Skeletal muscle satellite cell (primary cell): ENCODE results near the gene MARK3.
"Not testable (repeated sequence)": the region's sequence is repeated elsewhere in the genome, so short reads cannot be mapped to it uniquely, and the experiment has no call there.

ENCODE experiments used
- H3K27me3 ChIP-seq: 2 replicates; pipeline ENCODE4 v1.7.0; 2013; ENCODE audit warnings: low read length; ENCODE audit not compliant: control insufficient read depth, insufficient read depth
- H3K36me3 ChIP-seq: 2 replicates; pipeline ENCODE4 v1.7.0; 2013; ENCODE audit warnings: mild to moderate bottlenecking, control low read depth, low read length; ENCODE audit not compliant: insufficient read depth
- H3K4me1 ChIP-seq: 2 replicates; pipeline ENCODE4 v1.7.0; 2013; ENCODE audit warnings: low read length; ENCODE audit not compliant: control insufficient read depth, insufficient read depth
- H3K4me2 ChIP-seq: 2 replicates; pipeline ENCODE4 v1.7.0; 2013; ENCODE audit warnings: mild to moderate bottlenecking, low read length
- H3K4me3 ChIP-seq: 2 replicates; pipeline ENCODE4 v1.7.0; 2013; ENCODE audit warnings: low read length
- H3K9ac ChIP-seq: 2 replicates; pipeline ENCODE4 v1.7.0; 2013; ENCODE audit warnings: mild to moderate bottlenecking, low read depth, low read length, moderate library complexity
- H3K9me3 ChIP-seq: replicated peaks from 2 replicates; pipeline ENCODE4 v1.7.0; 2013; ENCODE audit warnings: mild to moderate bottlenecking, control low read depth, low read length

The MARK3 gene

DNA sequence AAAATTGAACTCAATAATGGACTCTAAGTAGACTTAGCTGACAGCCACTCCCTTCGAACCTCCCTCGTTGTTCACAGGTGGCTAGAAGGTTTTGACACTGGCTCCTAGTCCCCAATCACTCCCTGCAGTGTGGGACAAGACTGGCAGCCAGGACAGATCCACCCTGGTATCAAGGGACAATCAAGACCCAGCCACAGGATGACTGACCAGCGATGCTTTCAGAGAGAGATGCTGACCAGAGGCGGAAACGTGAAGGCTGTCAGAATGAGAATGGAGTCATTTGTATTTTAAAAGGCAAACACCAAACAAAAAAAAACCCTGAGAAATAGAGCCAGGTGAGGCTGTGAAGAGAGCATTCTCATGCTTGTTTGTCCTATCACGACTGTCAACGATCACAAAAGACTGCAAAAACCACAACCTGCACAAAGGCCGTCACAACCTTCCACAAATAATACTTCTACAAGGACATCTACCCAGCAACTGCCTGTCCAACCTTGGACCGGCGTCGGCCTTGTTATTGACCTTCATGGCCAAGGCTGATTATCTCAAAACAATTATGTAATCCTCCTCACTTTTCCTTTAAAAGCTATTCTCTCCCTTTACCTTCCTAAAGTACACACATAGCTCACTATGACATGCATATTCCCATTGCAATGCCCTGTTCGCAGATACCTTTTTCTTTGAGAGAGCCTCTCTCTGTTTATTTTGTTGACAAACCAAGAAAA, 38.0 kb upstream of the MARK3 start:
- H3K36me3 ChIP-seq = peaks cover 28% of the 10 kb centered on the region
- H3K9ac ChIP-seq = no peak overlapping the region
- no peak overlapping the region for H3K4me3 ChIP-seq
- no peaks in the 10 kb centered on the region for H3K9me3 ChIP-seq
- peaks cover 14% of the 10 kb centered on the region for H3K4me1 ChIP-seq
- H3K27me3 ChIP-seq = no peaks in the 10 kb centered on the region
- no peak overlapping the region for H3K4me2 ChIP-seq

DNA sequence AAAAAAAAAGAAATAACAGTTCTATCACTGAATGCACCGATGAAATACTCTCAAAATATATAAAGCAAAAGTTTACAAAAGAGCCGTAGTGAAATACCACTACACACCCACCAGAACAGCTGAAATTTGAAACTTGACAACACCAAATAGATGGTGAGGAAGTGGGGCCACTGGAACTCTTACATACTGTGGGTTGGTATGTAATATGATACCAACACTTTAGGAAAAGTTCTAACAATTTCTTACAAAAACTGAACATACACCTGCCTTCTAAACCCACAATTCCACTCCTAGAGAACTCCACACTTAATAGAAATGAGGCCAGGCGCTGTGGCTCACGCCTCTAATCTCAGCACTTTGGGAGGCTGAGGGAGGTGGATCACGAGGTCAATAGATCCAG, 37.1 kb upstream of the MARK3 start:
- peaks cover 19% of the 10 kb centered on the region for H3K36me3 ChIP-seq
- H3K9ac ChIP-seq = no peak overlapping the region
- no peaks in the 10 kb centered on the region for H3K9me3 ChIP-seq
- peaks cover 14% of the 10 kb centered on the region for H3K4me1 ChIP-seq
- H3K4me2 ChIP-seq = no peak overlapping the region
- no peaks in the 10 kb centered on the region for H3K27me3 ChIP-seq
- H3K4me3 ChIP-seq = no peak overlapping the region

DNA sequence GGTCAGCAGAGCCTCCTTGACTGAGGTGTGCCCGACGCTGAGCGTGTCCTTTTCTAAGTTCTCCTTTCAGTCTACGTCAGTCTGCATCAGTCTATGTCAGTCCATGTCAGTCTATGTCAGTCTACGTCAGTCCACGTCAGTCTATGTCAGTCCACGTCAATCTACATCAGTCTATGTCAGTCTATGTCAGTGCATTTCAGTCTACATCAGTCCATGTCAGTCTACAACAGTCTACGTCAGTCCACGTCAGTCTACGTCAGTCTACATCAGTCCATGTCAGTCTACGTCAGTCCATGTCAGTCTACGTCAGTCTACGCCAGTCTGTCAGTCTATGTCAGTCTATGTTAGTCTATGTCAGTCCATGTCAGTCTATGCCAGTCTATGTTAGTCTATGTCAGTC, 35.2 kb upstream of the MARK3 start:
- no peaks in the 10 kb centered on the region for H3K9me3 ChIP-seq
- H3K4me2 ChIP-seq = no peak overlapping the region
- H3K4me3 ChIP-seq = no peak overlapping the region
- no peaks in the 10 kb centered on the region for H3K27me3 ChIP-seq
- H3K4me1 ChIP-seq = peaks cover 13% of the 10 kb centered on the region
- no peak overlapping the region for H3K9ac ChIP-seq
- H3K36me3 ChIP-seq = peaks cover under 1% of the 10 kb centered on the region

DNA sequence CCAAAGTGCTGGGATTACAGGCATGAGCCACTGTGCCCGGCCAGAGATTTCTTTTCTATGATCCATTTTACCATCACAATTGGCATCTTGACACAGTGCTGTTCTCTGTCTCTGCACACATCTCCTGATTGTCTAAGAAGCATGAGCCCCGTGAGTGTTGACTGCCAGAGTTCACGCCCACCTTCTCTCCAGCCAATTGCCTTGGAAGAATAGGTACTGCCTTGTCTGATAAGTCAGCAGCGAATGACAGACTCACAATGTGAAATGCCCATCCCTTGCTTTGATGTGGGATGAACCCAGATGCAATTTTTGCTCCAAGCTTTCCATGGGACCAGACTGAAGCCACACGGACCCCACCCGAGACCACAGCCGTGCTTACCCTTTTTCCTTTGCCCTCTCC, 31.9 kb upstream of the MARK3 start:
- Histone ChIP-seq H3K36me3 (no peaks in the 10 kb centered on the region), H3K9me3 (no peaks in the 10 kb centered on the region), H3K4me2 (no peak overlapping the region), H3K4me3 (no peak overlapping the region), H3K4me1 (no peaks in the 10 kb centered on the region), H3K9ac (no peak overlapping the region), H3K27me3 (no peaks in the 10 kb centered on the region)

DNA sequence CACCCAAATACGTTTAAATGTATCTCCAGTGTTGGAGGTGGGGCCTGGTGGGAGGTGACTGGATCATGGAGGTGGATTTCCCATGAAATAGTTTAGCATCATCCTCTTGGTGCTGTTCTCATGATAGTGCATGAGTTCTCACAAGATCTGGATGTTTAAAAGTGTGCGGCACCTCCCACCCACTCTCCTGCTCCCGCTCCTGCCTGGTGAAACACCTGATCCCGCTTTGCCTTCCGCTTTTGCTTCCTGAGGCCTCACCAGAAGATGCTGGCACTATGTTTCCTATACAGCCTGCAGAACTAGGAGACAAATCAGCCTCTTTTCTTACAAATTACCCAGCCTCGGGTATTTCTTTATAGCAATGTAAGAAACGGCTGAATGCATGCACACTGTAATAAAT, 31.1 kb upstream of the MARK3 start:
- H3K36me3 ChIP-seq = no peaks in the 10 kb centered on the region
- no peaks in the 10 kb centered on the region for H3K27me3 ChIP-seq
- no peak overlapping the region for H3K9ac ChIP-seq
- no peaks in the 10 kb centered on the region for H3K9me3 ChIP-seq
- no peak overlapping the region for H3K4me2 ChIP-seq
- no peaks in the 10 kb centered on the region for H3K4me1 ChIP-seq
- H3K4me3 ChIP-seq = no peak overlapping the region

DNA sequence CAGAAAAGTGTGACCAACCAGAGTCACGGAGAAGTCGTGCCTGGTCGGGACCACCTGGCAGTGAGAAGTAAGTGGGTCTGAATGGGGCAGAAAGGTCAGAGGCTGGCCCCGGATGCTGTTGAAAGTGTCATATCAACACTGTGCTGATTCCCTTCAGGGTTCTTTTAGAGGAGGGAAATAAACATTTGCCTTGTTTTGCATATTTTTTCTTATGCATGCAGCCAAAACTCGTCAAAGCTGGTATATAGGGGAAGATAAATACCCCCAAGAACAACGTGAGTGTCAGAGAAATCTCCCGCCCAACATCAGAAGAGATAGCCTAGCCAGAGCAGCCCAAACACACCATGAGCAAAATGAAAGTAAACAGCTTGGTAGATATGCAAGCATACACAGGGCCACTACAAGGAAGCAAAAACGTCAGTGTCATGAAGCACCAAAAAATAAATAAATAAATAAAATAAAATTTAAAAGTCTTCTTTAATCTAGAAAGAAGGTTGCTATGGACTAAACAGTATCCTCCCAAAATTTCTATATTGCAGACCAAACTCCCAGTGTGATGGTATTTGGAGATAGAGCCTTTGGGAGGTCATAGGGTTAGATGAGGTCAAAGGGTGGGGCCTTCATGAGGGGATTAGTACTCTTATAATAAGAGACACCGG, 29.1 kb upstream of the MARK3 start:
- Histone ChIP-seq H3K27me3 (no peaks in the 10 kb centered on the region), H3K9me3 (no peaks in the 10 kb centered on the region), H3K36me3 (no peaks in the 10 kb centered on the region), H3K9ac (no peak overlapping the region), H3K4me2 (no peak overlapping the region), H3K4me3 (no peak overlapping the region), H3K4me1 (peaks cover under 1% of the 10 kb centered on the region)

DNA sequence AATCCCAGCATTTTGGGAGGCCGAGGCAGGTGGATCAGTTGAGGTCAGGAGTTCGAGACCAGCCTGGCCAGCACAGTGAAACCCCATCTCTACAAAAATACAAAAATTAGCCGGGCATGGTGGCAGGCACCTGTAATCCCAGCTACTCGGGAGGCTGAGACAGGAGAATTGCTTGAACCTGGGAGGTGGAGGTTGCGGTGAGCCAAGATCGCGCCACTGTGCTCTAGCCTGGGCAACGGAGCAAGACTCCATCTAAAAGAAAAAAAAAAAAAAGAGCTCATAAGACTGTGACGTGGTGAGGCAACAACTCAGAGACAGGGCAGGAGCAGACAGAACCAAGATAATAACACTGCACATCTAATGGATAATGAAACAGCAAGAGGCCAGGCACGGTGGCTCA, 27.7 kb upstream of the MARK3 start:
- not testable (repeated sequence) for H3K4me3 ChIP-seq, H3K4me2 ChIP-seq, H3K36me3 ChIP-seq

DNA sequence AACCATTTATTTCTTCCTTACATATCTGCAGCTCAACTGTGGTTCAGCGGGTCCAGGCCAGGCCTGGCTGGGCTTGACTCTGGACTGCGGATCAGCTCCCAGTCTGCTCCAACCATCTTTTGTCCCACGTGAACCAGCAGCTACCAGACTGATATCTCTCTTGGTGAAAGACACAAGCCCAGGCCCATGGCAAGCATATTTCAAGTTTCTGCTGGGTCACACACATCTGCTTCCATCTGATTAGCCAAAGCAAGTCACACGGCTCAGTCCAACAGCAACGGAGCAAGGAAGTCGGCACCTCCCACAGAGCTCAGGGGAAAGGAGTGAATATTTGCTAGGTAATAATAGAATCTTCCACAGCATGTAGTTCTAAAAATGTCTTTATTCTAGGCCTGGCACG, 24.7 kb upstream of the MARK3 start:
- peaks cover 8% of the 10 kb centered on the region for H3K9me3 ChIP-seq
- no peaks in the 10 kb centered on the region for H3K27me3 ChIP-seq
- H3K9ac ChIP-seq = no peak overlapping the region
- H3K4me3 ChIP-seq = no peak overlapping the region
- peaks cover 11% of the 10 kb centered on the region for H3K4me1 ChIP-seq
- H3K36me3 ChIP-seq = no peaks in the 10 kb centered on the region
- H3K4me2 ChIP-seq = no peak overlapping the region

More for the DNA sequence above, 27.7 kb upstream of the MARK3 start:
- H3K27me3 ChIP-seq, H3K9me3 ChIP-seq, H3K9ac ChIP-seq: not testable (repeated sequence)
- H3K4me1 ChIP-seq = peaks cover 11% of the 10 kb centered on the region

DNA sequence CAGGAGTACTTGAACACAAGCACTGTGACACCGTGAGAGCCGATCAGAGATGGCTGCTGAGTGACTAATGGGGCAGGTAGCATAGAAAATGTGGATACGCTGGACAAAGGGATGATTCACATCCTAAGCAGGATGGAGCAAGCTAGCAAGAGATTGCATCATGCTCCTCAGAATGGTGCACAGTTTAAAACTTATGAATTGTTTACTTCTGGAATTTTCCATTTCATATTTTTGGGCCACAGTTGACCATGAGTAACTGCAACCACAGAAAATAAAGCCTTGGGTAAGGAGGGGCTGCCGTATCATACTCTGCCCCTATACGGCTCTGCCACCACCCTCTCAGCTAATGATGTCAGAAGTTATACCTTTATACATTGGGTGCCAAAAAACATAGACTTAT, 23.3 kb upstream of the MARK3 start:
- Histone ChIP-seq H3K4me1 (peaks cover 11% of the 10 kb centered on the region), H3K27me3 (no peaks in the 10 kb centered on the region), H3K9ac (peak overlapping the region; percentile 2), H3K4me2 (peak overlapping the region; percentile 45), H3K36me3 (no peaks in the 10 kb centered on the region), H3K4me3 (no peak overlapping the region), H3K9me3 (peaks cover 8% of the 10 kb centered on the region)

DNA sequence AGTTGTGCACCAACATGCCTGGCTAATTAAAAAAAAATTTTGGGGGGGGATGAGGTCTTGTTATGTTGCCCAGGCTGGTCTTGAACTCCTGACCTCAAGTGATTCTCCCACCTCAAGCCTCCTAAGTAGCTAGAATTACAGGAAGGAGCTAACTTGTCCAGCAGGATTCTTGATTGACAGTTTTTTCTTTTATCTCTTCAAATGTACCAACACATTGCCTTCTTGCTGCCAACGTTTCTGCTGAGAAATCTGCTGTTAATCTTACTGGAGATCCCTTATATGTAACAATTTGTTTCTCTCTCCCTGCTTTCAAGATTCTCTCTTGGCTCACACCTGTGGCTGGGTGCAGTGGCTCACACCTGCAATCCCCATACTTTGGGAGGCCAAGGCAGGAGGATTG, 22.4 kb upstream of the MARK3 start:
- H3K4me3 ChIP-seq = no peak overlapping the region
- peaks cover 11% of the 10 kb centered on the region for H3K4me1 ChIP-seq
- H3K36me3 ChIP-seq = no peaks in the 10 kb centered on the region
- no peak overlapping the region for H3K4me2 ChIP-seq
- H3K9me3 ChIP-seq = peaks cover 8% of the 10 kb centered on the region
- H3K27me3 ChIP-seq = no peaks in the 10 kb centered on the region
- no peak overlapping the region for H3K9ac ChIP-seq

DNA sequence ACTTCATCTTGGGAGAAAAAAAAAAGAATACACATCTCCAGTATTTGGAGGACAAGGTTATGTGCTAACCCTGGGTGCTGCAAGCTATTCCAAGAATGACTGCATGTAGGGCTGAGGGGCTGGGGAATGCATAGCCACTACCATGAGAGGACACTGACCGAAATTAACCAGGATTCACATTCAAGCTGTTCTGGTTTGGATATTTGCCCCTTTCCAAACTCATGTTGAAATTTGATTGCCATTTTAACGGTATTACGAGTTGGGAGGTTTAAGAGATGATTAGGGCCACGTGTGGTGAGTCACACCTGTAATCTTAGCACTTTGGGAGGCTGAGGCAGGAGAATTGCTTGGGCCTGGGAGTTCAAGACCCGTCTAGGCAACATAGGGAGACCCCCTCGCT, 18.5 kb upstream of the MARK3 start:
- peaks cover 8% of the 10 kb centered on the region for H3K9me3 ChIP-seq
- no peaks in the 10 kb centered on the region for H3K36me3 ChIP-seq
- no peak overlapping the region for H3K4me3 ChIP-seq
- no peak overlapping the region for H3K9ac ChIP-seq
- H3K4me2 ChIP-seq = no peak overlapping the region
- H3K27me3 ChIP-seq = no peaks in the 10 kb centered on the region
- peaks cover 5% of the 10 kb centered on the region for H3K4me1 ChIP-seq

DNA sequence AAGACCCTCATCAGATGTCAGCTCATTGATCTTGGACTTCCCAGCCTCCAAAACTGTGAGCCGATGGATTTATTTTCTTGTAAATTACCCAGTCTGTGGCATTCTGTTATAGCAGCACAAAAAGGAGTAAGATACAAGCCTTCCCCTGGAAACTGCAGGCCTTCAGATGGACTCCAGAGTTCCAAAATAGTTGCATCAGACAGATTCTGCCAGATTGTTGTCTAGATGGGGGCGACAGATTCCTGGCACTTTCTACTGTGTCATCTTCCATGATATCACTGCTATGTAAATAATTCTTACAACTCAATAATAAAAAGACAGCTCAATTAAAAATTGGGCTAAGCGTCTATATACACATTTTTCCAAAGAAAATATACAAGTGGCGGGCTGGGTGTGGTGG, 17.2 kb upstream of the MARK3 start:
- Histone ChIP-seq H3K27me3 (no peaks in the 10 kb centered on the region), H3K4me1 (peaks cover 10% of the 10 kb centered on the region), H3K36me3 (no peaks in the 10 kb centered on the region), H3K9me3 (peaks cover under 1% of the 10 kb centered on the region), H3K4me2 (no peak overlapping the region), H3K4me3 (no peak overlapping the region), H3K9ac (no peak overlapping the region)
